ENCODE data around the gene ARHGDIB.

The ARHGDIB gene

GRCh38 chr12:14993117-14993516 is 31.7 kb upstream of the ARHGDIB start:
- peak; percentile 5 for DNase-seq (ENCODE audit: low read depth)
- no peak overlapping the region for H3K4me3 ChIP-seq (ENCODE audit: low read length)
- no peak for TF ChIP-seq CTCF (conservative IDR thresholded peaks at IDR 0.05; ENCODE audit: low read length)

- no peak for TF ChIP-seq CTCF (conservative IDR thresholded peaks at IDR 0.05; ENCODE audit: low read length)
- DNase-seq (ENCODE audit: low read depth) = no peak
- no peak overlapping the region for H3K4me3 ChIP-seq (ENCODE audit: low read length)
Observed at GRCh38 chr12:14992673-14993072, 31.3 kb upstream of the ARHGDIB start.

- H3K4me3 ChIP-seq (ENCODE audit: low read length) = no peak overlapping the region
- no peak for DNase-seq (ENCODE audit: low read depth)
- no peak for TF ChIP-seq CTCF (conservative IDR thresholded peaks at IDR 0.05; ENCODE audit: low read length)
Observed at GRCh38 chr12:14991069-14991468, 29.7 kb upstream of the ARHGDIB start.

- DNase-seq (ENCODE audit: low read depth) = no peak
- TF ChIP-seq CTCF (conservative IDR thresholded peaks at IDR 0.05; ENCODE audit: low read length) = no peak
- no peak overlapping the region for H3K4me3 ChIP-seq (ENCODE audit: low read length)
Observed at GRCh38 chr12:14989790-14990189, 28.4 kb upstream of the ARHGDIB start.

GRCh38 chr12:14988035-14988434 is 26.6 kb upstream of the ARHGDIB start:
- TF ChIP-seq CTCF (conservative IDR thresholded peaks at IDR 0.05; ENCODE audit: low read length) = no peak
- H3K4me3 ChIP-seq (ENCODE audit: low read length) = no peak overlapping the region
- DNase-seq (ENCODE audit: low read depth) = no peak

GRCh38 chr12:14986449-14986848 is 25.0 kb upstream of the ARHGDIB start:
- no peak for DNase-seq (ENCODE audit: low read depth)
- H3K4me3 ChIP-seq (ENCODE audit: low read length) = no peak overlapping the region
- TF ChIP-seq CTCF (conservative IDR thresholded peaks at IDR 0.05; ENCODE audit: low read length) = no peak

- no peak overlapping the region for H3K4me3 ChIP-seq (ENCODE audit: low read length)
- no peak for TF ChIP-seq CTCF (conservative IDR thresholded peaks at IDR 0.05; ENCODE audit: low read length)
- DNase-seq (ENCODE audit: low read depth) = no peak
Observed at GRCh38 chr12:14984766-14985285, 23.4 kb upstream of the ARHGDIB start.

Measured in AG10803 (cell line).